Measurements from ENCODE around the gene KCTD4. TPM values are rescaled to one million over a fixed set of nuclear protein-coding genes. Genes with fewer than 3 reads are reported as not detected.
A peak's percentile ranks its signal among the peaks of the same experiment; 100 is the strongest.

KCTD4 gene
- total and polyA plus RNA-seq, 2 experiments from 2014 or later = not detected

DNA sequence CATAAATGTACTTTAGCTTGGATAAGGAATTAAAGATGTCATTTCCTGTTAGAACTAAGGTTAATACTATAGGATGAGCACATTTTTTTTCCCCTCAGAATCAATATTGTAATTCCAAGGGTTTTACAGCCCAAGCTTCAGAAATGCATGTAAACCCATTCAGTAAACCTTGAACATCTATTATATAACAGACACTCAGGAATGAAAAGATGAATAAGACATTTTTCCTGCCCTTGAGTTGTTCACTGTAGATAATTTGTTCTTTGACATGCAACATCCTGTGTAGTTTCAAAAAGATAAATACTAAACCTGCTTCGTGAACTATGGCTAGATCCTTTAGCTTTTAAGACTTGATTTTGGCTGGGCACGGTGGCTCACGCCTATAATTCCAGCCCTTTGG is 21.7 kb upstream of the KCTD4 start:
- no peaks in the 10 kb centered on the region for H3K9me3 ChIP-seq (ENCODE audit: low read depth)
- TF ChIP-seq, protein P1, sequence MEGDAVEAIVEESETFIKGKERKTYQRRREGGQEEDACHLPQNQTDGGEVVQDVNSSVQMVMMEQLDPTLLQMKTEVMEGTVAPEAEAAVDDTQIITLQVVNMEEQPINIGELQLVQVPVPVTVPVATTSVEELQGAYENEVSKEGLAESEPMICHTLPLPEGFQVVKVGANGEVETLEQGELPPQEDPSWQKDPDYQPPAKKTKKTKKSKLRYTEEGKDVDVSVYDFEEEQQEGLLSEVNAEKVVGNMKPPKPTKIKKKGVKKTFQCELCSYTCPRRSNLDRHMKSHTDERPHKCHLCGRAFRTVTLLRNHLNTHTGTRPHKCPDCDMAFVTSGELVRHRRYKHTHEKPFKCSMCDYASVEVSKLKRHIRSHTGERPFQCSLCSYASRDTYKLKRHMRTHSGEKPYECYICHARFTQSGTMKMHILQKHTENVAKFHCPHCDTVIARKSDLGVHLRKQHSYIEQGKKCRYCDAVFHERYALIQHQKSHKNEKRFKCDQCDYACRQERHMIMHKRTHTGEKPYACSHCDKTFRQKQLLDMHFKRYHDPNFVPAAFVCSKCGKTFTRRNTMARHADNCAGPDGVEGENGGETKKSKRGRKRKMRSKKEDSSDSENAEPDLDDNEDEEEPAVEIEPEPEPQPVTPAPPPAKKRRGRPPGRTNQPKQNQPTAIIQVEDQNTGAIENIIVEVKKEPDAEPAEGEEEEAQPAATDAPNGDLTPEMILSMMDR (IDR thresholded peaks at IDR 0.05; ENCODE audit: low read depth, low read length) = no peak
- H3K4me3 ChIP-seq = no peak overlapping the region
- H3K27me3 ChIP-seq = no peaks in the 10 kb centered on the region
- no peaks in the 10 kb centered on the region for H3K36me3 ChIP-seq
- no peaks in the 10 kb centered on the region for H3K4me1 ChIP-seq (ENCODE audit: low read depth)
- DNase-seq (ENCODE audit: low read depth in 1 of 2, low spot score in 1 of 2) = no peak
- no peak overlapping the region for H3K27ac ChIP-seq

DNA sequence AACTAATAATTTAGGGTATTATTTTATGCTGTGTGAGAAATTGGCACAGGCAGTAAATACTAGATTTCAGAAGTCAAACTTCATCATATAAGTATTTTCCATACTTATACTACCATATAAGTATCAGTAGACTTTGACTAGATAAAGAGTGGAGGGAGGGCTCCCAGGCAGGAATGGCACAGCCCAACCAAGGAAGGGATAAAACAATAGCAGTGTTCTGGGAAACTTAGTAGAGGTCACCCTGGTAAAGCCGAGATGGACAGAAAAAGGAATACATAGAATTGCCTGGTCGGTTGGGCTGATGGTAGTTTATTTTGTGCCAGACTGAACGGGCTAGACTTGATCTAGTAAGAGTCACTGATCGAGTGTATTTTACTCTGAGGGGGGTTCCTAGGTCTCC is 19.6 kb upstream of the KCTD4 start:
- H3K9me3 ChIP-seq (ENCODE audit: low read depth) = no peaks in the 10 kb centered on the region
- no peak overlapping the region for H3K27ac ChIP-seq
- TF ChIP-seq, protein P1 (IDR thresholded peaks at IDR 0.05; ENCODE audit: low read depth, low read length) = no peak
- no peaks in the 10 kb centered on the region for H3K4me1 ChIP-seq (ENCODE audit: low read depth)
- H3K36me3 ChIP-seq = no peaks in the 10 kb centered on the region
- DNase-seq (ENCODE audit: low read depth in 1 of 2, low spot score in 1 of 2) = no peak
- H3K4me3 ChIP-seq = no peak overlapping the region
- no peaks in the 10 kb centered on the region for H3K27me3 ChIP-seq

DNA sequence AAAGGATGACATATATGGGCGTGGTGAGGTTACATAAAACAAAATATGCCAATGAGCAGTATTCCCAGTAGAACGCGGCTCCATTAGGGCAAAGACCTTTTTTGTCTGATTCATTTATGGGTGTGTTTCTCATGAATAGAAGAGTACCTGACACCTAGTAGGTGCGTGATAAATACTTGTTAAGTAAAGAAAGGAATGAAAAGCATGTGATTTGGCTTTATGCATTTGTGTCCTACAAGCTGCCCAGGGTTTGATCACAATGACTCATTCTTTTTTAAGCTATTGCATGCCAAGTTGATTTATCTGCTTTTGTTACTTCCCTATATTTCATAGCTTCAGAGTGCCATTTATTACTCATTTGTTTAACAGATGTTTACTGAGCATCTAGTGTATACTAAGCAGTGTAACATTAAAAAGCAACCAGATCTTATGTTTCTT is 19.1 kb upstream of the KCTD4 start:
- DNase-seq (ENCODE audit: low read depth in 1 of 2, low spot score in 1 of 2) = peak in 1 of 2 donors; percentile 46
- no peaks in the 10 kb centered on the region for H3K4me1 ChIP-seq (ENCODE audit: low read depth)

GRCh38 chr13:45219123-45219891 is 18.5 kb upstream of the KCTD4 start:
- Histone ChIP-seq H3K27ac (no peak overlapping the region), H3K36me3 (no peaks in the 10 kb centered on the region), H3K27me3 (no peaks in the 10 kb centered on the region), H3K9me3 (ENCODE audit: low read depth) (no peaks in the 10 kb centered on the region), H3K4me1 (ENCODE audit: low read depth) (no peaks in the 10 kb centered on the region), H3K4me3 (no peak overlapping the region)
- no peak for DNase-seq (ENCODE audit: low read depth in 1 of 2, low spot score in 1 of 2)
- TF ChIP-seq, protein P1 (IDR thresholded peaks at IDR 0.05; ENCODE audit: low read depth, low read length) = no peak

More for the DNA sequence above, 19.1 kb upstream of the KCTD4 start:
- Histone ChIP-seq H3K36me3 (no peaks in the 10 kb centered on the region), H3K9me3 (ENCODE audit: low read depth) (no peaks in the 10 kb centered on the region), H3K4me3 (no peak overlapping the region), H3K27me3 (no peaks in the 10 kb centered on the region), H3K27ac (no peak overlapping the region)
- TF ChIP-seq, protein P1 (IDR thresholded peaks at IDR 0.05; ENCODE audit: low read depth, low read length) = no peak

GRCh38 chr13:45218689-45219088 is 17.8 kb upstream of the KCTD4 start:
- H3K27ac ChIP-seq = no peak overlapping the region
- H3K36me3 ChIP-seq = no peaks in the 10 kb centered on the region
- no peak for DNase-seq (ENCODE audit: low read depth in 1 of 2, low spot score in 1 of 2)
- H3K9me3 ChIP-seq (ENCODE audit: low read depth) = no peaks in the 10 kb centered on the region
- no peaks in the 10 kb centered on the region for H3K4me1 ChIP-seq (ENCODE audit: low read depth)
- no peaks in the 10 kb centered on the region for H3K27me3 ChIP-seq
- no peak overlapping the region for H3K4me3 ChIP-seq
- TF ChIP-seq, protein P1 (IDR thresholded peaks at IDR 0.05; ENCODE audit: low read depth, low read length) = no peak

Data from cardiac muscle cell (in vitro differentiated cells and primary cell).